ENCODE results near the gene TRRAP.

DNA sequence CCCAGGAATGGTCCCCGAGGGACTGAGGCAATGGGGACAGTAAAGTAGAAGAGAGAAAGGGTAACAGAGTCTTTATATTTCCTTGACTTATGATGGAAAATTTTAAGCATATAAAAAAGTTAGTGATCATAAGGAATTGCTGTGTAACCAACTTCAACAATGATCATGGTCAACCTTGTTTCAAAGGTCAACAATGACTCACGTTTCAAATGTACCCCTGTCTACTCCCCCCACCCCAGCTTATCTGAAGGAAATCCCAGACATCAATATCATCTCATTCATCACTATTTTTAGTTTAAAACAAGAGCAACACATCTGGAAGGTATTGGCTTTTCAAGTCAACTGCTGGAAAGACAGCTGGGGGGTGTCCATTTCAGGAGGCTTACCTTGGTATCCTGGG, 172.6 kb downstream of the TRRAP start:
- TF ChIP-seq, protein P1, sequence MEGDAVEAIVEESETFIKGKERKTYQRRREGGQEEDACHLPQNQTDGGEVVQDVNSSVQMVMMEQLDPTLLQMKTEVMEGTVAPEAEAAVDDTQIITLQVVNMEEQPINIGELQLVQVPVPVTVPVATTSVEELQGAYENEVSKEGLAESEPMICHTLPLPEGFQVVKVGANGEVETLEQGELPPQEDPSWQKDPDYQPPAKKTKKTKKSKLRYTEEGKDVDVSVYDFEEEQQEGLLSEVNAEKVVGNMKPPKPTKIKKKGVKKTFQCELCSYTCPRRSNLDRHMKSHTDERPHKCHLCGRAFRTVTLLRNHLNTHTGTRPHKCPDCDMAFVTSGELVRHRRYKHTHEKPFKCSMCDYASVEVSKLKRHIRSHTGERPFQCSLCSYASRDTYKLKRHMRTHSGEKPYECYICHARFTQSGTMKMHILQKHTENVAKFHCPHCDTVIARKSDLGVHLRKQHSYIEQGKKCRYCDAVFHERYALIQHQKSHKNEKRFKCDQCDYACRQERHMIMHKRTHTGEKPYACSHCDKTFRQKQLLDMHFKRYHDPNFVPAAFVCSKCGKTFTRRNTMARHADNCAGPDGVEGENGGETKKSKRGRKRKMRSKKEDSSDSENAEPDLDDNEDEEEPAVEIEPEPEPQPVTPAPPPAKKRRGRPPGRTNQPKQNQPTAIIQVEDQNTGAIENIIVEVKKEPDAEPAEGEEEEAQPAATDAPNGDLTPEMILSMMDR (IDR thresholded peaks at IDR 0.05) = no peak
- TF ChIP-seq POLR2A (IDR thresholded peaks at IDR 0.05) = no peak

All from body of pancreas (tissue), 4 donors.